SU-DHL-6 (cell line): ENCODE results near the gene SCN3B.

Experiments
- H2AFZ ChIP-seq: fragments of 200-600 bp; sonication (generic); 2 replicates; pipeline ENCODE4 v1.6.1; 2014; ENCODE audit warnings: low read depth, mild to moderate bottlenecking, moderate library complexity, mixed read lengths, antibody characterized with exemption, low read length; ENCODE audit not compliant: severe bottlenecking
- H3F3A ChIP-seq: fragments of 200-600 bp; shearing (Covaris generic); 2 replicates; pipeline ENCODE4 v1.6.0; 2016; ENCODE audit warnings: antibody characterized with exemption, mild to moderate bottlenecking; ENCODE audit not compliant: insufficient read depth
- H3K27ac ChIP-seq: fragments of 200-600 bp; sonication (generic); 2 replicates; pipeline ENCODE4 v1.5.1; 2016; ENCODE audit warnings: low read depth, mild to moderate bottlenecking, low read length, moderate library complexity, mixed read lengths
- H3K27me3 ChIP-seq: fragments of 200-600 bp; sonication (generic), shearing (Covaris generic); 2 replicates; pipeline ENCODE4 v1.6.0; 2014; ENCODE audit warnings: mild to moderate bottlenecking, low read length
- H3K36me3 ChIP-seq: fragments of 200-600 bp; sonication (generic); 2 replicates; pipeline ENCODE4 v1.6.1; 2014; ENCODE audit warnings: mild to moderate bottlenecking, low read length, mixed read lengths
- H3K4me2 ChIP-seq: fragments of 300-600, 200-600 bp; shearing (Covaris generic), sonication (generic); 2 replicates; pipeline ENCODE4 v1.6.0; 2014; ENCODE audit warnings: low read length, low read depth, mild to moderate bottlenecking; ENCODE audit not compliant: poor library complexity, severe bottlenecking
- H3K4me3 ChIP-seq: fragments of 200-600 bp; sonication (generic); 2 replicates; pipeline ENCODE4 v1.5.1; 2014; ENCODE audit warnings: antibody characterized with exemption, low read length, mild to moderate bottlenecking, mixed read lengths; ENCODE audit not compliant: insufficient read depth, poor library complexity, severe bottlenecking
- H3K79me2 ChIP-seq: fragments of 200-600 bp; sonication (generic); 2 replicates; pipeline ENCODE4 v1.6.1; 2014; ENCODE audit warnings: mild to moderate bottlenecking, low read length, moderate library complexity; ENCODE audit not compliant: insufficient read depth
- H3K9ac ChIP-seq: fragments of 200-600 bp; sonication (generic); 2 replicates; pipeline ENCODE4 v1.7.0; 2014; ENCODE audit warnings: mild to moderate bottlenecking, low read length
- H3K9me2 ChIP-seq: fragments of 200-600 bp; sonication (generic); replicated peaks from 2 replicates; pipeline ENCODE4 v1.6.1; 2014; ENCODE audit warnings: low read length; ENCODE audit not compliant: insufficient read depth
- H3K9me3 ChIP-seq: fragments of 200-600 bp; sonication (generic); 2 replicates; pipeline ENCODE4 v1.6.1; 2014; ENCODE audit warnings: low read length, mixed read lengths; ENCODE audit not compliant: insufficient read depth
- H4K20me1 ChIP-seq: fragments of 200-600 bp; sonication (generic); 2 replicates; pipeline ENCODE4 v1.6.1; 2014; ENCODE audit warnings: low read depth, mild to moderate bottlenecking, antibody characterized with exemption, low read length, moderate library complexity, mixed read lengths
- CTCF ChIP-seq: fragments of 200-600 bp; sonication (generic); IDR thresholded peaks from one replicate; pipeline ENCODE4 v1.5.1; 2017; ENCODE audit warnings: antibody characterized with exemption, mild to moderate bottlenecking, low read length, moderate library complexity; ENCODE audit not compliant: insufficient read depth, poor library complexity, severe bottlenecking
- EZH2phosphoT487 ChIP-seq: fragments of 200-600 bp; sonication (generic), shearing (Covaris generic); conservative IDR thresholded peaks from 2 replicates; pipeline ENCODE4 v1.6.1; 2018; ENCODE audit warnings: mild to moderate bottlenecking, antibody characterized with exemption, low read length, moderate library complexity, mixed read lengths

The SCN3B gene

GRCh38 chr11:123603666-123604065 is 50.8 kb downstream of the SCN3B start:
- H4K20me1 ChIP-seq, result no peaks in the 10 kb centered on the region
- no peak overlapping the region for H3K4me3 ChIP-seq
- no peaks in the 10 kb centered on the region for H3F3A ChIP-seq
- no peak overlapping the region for H3K27ac ChIP-seq
- no peak overlapping the region for H3K9ac ChIP-seq
- H3K9me3 ChIP-seq, result no peaks in the 10 kb centered on the region
- no peak for TF ChIP-seq CTCF
- no peak for TF ChIP-seq EZH2phosphoT487
- no peaks in the 10 kb centered on the region for H3K9me2 ChIP-seq
- no peak overlapping the region for H2AFZ ChIP-seq
- no peaks in the 10 kb centered on the region for H3K79me2 ChIP-seq
- H3K36me3 ChIP-seq, result no peaks in the 10 kb centered on the region
- H3K4me2 ChIP-seq, result no peak overlapping the region
- no peaks in the 10 kb centered on the region for H3K27me3 ChIP-seq

GRCh38 chr11:123601743-123602142 is 52.7 kb downstream of the SCN3B start:
- no peaks in the 10 kb centered on the region for H3K79me2 ChIP-seq
- H3K36me3 ChIP-seq, result no peaks in the 10 kb centered on the region
- H3K9ac ChIP-seq, result no peak overlapping the region
- H3K4me2 ChIP-seq, result no peak overlapping the region
- H3K4me3 ChIP-seq, result no peak overlapping the region
- no peak overlapping the region for H3K27ac ChIP-seq
- TF ChIP-seq EZH2phosphoT487 (no peak), CTCF (no peak)
- H3F3A ChIP-seq, result no peaks in the 10 kb centered on the region
- no peaks in the 10 kb centered on the region for H3K9me2 ChIP-seq
- no peaks in the 10 kb centered on the region for H3K9me3 ChIP-seq
- H4K20me1 ChIP-seq, result no peaks in the 10 kb centered on the region
- no peak overlapping the region for H2AFZ ChIP-seq
- H3K27me3 ChIP-seq, result no peaks in the 10 kb centered on the region

- Histone ChIP-seq H2AFZ (no peak overlapping the region), H3K36me3 (no peaks in the 10 kb centered on the region), H3K9ac (no peak overlapping the region), H4K20me1 (no peaks in the 10 kb centered on the region), H3F3A (no peaks in the 10 kb centered on the region), H3K79me2 (no peaks in the 10 kb centered on the region), H3K27me3 (no peaks in the 10 kb centered on the region), H3K9me2 (no peaks in the 10 kb centered on the region), H3K4me3 (no peak overlapping the region), H3K4me2 (no peak overlapping the region), H3K27ac (no peak overlapping the region), H3K9me3 (no peaks in the 10 kb centered on the region)
- TF ChIP-seq EZH2phosphoT487 (no peak), CTCF (no peak)
These were observed 53.3 kb downstream of the SCN3B start for GRCh38 chr11:123601136-123601535.

- Histone ChIP-seq H3K9me2 (no peaks in the 10 kb centered on the region), H4K20me1 (no peaks in the 10 kb centered on the region), H3K9ac (no peak overlapping the region), H3K4me2 (no peak overlapping the region), H3K27me3 (no peaks in the 10 kb centered on the region), H3K27ac (no peak overlapping the region), H3K9me3 (no peaks in the 10 kb centered on the region), H2AFZ (no peak overlapping the region), H3K79me2 (no peaks in the 10 kb centered on the region), H3F3A (no peaks in the 10 kb centered on the region), H3K36me3 (no peaks in the 10 kb centered on the region), H3K4me3 (no peak overlapping the region)
- TF ChIP-seq EZH2phosphoT487 (no peak), CTCF (no peak)
These were observed 56.6 kb downstream of the SCN3B start for GRCh38 chr11:123597859-123598258.
